DMS153 treated with DMSO at 0.1 percent for 48 hours (cell line): ENCODE results near the gene C16orf90.
"Not testable (repeated sequence)": the region's sequence is repeated elsewhere in the genome, so short reads cannot be mapped to it uniquely, and the experiment has no call there.

Source experiments
- DNase-seq: peaks from one replicate; lab custom pipeline; 2025; ENCODE audit not compliant: unreplicated experiment; lab: John Stamatoyannopoulos, UW

C16orf90 gene

DNA sequence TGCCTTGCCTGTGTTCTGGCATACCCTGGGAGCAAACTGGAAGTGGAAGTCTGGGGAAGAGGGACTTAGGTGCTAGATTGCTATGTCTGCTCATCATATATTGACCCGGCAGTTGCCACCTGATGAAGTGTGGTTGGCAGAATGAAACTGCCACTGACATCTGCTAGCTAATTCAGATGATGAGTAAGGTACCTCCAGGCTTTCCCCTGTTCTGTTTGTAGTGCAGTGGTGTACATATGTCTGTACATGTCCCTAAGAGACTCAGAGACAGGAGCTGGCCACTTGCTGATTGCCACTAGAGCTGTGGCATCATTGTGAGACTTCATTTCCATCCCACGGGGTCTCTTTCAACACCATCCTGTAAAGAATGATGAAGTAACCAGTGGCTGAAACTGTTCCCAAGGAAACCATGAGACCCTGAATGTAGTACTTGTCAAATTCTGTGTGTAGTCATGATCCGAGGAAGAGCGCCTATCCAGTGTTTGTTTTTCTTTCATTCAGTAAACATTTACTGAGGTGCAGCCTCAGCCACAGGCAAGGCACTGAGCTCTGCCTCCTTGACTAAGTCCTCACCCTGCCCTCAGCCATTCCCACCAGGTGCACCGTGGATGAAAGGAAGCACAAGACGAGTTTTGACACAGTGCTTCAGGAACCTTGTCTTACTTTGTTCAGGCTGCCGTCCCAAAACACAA lies 18.7 kb upstream of the C16orf90 start:
- no peak for DNase-seq

DNA sequence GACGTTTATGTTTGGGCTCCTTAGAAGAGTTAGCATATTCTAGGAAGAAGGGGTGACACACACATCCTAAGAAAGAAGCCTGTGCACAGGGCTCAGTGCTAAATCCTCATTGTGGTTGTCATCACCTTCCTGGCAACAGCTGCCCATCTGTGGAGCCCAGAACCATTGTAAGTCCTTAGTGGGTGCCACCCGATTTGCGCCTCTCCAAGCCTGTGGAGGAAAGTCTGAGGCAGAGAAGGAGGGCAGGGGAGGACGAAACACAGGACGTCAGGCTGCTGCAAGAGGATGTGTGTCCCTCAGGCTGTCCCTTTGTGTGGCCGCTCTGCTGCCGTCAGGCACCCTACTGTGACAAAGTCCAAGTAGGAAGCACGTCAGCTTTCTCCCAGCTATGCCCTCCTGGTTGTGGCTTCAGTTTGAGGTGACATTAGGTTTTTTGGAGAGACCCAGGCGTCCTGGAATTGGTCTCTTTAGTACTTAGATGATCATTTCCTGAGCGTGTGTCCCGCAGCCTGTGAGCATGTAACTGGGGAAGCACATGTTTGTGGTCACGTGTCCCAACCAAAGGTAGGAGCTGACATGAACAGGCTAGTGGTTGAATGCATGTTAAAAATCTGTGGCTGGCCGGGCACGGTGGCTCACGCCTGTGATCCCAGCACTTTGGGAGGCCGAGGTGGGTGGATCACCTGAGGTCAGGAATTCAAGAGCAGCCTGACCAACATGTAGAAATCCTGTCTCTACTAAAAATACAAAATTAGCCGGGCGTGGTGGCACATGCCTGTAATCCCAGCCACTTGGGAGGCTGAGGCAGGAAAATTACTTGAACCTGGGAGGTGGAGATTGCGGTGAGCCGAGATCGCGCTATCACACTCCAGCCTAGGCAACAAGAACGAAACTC lies 16.2 kb upstream of the C16orf90 start:
- no peak for DNase-seq

DNA sequence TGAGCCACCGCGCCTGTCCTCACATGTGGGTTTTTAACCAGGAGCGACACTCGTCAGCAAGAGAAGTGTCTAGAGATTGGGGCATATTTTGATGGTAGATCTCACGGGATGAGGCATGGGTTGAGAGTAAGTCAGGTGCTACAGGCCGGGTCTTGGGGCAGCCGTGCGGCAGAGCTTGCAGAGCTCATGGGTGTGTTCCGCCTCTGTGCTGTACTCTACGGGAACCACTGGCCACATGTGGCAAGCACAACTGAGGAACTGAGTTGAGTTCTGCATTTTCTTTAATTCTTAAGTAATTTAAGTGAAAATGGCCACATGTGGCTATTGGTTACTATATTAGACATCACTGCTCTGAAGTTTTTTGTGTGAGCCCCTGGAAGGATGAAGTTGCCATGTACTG lies 15.1 kb upstream of the C16orf90 start:
- DNase-seq: no peak

DNA sequence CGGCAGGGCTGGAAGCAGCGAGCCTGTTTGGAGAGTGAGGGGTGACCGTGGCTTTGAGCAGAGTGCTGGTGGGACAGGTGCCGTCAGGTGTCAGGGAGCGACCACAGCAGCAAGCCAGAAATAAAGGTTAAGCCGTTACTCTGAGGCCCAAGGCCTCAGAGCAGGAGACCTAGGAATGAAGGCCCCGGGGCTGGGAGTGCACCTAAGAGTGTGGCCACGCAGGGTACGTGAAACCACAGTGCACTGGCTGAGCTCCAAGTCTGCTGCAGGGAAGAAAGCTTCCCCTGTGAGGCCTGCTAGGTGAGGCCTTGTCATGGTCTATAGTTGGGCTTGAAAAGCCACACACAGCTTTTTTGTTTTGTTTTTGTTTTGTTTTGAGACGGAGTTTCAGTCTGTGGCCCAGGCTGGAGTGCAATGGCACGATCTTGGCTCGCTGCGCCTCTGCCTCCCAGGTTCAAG lies 14.2 kb upstream of the C16orf90 start:
- DNase-seq: no peak

DNA sequence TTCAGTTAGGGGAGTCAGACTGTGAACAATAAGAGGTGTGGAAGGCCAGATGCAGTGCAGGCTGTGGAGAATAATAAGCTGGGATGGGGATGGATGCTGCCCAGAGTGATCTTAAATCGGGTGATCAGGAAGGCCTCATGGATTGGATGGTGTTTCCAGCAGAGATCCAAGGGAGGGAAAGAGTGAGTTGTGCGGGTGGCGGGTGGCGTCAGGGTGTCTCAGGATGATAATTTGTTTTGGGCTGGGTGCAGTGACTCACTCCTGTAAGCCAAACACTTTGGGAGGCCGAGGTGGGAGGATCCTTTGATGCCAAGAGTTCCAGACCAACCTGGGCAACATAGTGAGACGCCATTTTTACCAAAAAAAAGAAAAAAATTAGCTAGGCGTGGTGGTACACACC lies 13.4 kb upstream of the C16orf90 start:
- no peak for DNase-seq

DNA sequence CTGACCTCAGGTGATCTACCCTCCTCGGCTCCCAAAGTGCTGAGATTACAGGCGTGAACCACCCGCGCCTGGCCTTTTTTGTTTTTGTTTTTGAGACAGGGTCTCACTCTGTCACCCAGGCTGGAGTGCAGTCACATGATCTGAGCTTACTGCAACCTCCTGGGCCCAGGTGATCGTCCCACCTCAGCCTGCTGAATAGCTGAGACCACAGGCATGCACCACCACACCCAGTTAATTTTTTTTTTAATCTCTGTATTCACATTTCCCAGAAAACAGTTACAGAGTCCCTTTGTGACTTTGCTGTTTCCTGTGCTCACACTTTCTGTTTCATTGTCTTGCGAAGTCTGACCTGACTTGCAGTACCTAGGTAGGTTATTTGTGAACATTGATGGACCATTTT lies 8.2 kb upstream of the C16orf90 start:
- no peak for DNase-seq

DNA sequence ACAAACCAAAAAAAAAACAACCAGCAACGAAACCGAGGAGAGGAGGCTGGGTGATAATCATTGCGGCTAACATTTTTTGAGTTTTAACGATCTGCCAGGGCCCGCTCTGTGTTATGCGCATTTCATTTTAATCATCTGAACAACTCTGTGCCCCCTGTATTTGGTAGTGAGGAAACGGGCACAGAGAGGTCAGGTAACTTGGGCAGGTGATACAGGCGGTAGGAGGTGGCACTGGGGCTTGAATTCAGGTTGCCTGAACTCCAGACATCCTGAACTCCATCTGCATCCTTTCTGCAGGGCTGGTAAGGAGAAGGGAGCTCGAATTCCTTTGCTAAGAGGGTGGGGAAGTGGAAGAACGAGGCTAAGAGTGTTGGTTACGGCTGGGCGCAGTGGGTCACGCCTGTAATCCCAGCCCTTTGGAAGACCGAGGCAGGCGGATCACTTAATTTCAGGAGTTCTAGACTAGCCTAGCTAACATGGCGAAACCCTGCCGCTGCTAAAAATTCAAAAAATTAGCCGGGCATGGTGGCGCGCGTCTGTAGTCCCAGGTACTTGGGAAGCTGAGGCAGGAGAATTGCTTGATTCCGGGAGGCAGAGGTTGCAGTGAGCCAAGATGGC lies 6.6 kb upstream of the C16orf90 start:
- no peak for DNase-seq

DNA sequence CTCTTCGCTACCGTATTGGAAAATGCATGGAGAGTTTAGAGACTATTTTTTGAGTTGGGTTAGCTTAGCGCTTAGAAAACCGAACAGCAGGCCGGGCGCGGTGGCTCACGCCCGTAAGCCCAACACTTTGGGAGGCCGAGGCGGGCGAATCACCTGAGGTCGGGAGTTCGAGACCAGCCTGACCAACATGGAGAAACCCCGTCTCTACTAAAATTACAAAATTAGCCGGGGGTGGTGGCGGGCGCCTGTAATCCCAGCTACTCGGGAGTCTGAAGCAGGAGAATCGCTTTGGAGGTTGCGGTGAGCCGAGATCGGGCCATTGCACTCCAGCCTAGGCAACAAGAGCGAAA lies 6.1 kb upstream of the C16orf90 start:
- not testable (repeated sequence) for DNase-seq

DNA sequence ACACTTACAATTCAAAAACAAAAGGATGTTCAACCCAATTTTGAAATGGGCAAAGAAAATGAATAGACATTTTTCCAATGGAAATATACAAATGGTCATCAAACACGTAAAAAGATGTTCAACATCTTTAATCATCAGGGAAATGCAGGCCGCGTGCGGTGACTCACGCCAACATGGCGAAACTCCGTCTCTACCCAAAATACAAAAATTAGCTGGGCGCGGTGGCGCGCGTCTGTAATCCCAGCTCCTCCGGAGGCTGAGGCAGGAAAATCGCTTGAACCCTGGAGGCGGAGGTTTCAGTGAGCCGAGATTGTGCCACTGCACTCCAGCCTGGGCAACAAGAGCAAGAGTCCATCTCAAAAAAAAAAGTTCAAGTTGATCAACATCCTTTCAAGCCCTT lies 3.7 kb upstream of the C16orf90 start:
- DNase-seq: no peak

DNA sequence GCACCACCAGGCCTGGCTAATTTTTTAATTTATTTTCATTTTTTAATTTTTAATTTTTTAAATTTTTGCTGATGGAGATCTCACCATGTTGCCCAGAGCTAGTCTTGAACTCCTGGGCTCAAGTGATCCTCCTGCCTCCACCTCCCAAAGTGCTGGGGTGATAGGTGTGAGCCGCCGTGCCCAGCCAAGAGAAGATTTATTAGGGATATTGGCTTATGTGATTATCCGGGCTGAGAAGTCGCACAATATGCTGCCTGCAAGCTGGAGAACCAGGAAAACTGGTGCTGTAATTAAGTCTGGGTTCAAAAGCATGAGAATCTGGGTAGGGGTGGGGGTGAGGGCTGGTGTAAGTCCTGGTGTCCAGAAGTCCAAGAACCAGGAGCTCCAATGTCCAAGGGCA lies 2.5 kb upstream of the C16orf90 start:
- no peak for DNase-seq

DNA sequence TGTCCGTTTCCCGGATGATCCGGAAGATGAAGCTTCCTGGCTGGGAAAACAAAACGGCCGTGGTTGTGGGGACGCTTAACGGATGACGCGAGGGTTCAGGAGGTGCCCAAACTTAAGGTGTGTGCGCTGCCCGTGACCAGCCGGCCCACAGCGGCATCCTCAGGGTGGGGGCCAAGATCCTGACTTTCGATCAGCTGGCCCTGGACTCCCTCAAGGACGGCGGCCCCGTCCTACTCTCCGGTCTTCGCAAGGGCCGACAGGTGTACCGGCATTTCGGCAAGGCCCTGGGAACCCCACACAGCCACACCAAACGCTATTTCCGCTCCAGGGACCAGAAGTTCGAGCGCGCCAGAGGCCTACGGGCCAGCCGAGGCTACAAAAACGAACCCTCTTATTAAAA lies 1.1 kb upstream of the C16orf90 start:
- DNase-seq: no peak

DNA sequence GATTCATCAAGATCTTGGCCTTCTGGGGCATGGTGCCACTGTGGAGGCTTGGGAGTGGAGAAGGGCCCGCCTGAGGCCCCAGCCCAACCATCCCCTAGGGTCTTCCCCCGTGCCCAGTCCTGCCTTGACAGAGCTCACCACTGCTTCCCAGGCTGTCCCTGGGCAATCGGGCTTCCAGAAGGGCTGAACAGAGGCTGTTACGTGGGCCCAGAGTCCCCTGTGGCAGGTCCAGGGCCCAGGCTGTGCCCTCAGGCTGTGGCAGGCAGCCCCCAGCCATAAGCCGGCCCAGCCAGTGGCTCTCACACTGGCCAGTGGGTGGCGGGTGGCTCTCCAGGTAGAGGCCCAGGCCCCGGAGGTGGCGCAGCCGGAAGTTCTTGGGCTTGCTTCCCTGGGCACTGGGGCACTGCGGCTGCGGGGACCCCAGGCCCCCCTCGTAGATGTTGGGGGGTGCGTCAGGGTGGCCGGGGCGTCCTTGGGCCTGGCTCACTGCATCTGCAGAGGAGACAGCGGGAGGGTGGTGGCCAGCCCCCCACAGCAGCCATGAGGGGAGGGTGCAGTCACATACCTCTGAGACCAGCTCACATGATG lies 809 bp downstream of the C16orf90 start:
- DNase-seq: no peak

DNA sequence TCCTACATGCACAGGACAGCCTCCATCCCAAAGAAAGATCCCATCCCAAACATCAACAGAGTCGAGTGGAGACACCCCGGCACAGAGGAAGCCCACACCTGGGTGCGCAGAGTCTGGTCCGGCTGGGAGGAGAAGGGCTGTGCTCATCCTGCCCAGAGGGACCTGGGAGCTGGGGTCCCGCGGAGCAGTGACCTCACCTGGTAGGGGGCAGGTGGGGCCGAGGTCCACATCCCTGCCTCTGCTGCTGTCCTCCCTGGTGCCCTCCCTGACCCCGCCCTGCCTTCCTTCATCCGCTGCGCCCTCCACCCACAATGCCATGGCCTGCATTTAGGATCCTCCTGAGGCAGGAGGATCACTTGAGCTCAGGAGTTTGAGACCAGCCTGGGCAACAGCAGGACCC lies 2.9 kb downstream of the C16orf90 start:
- no peak for DNase-seq

DNA sequence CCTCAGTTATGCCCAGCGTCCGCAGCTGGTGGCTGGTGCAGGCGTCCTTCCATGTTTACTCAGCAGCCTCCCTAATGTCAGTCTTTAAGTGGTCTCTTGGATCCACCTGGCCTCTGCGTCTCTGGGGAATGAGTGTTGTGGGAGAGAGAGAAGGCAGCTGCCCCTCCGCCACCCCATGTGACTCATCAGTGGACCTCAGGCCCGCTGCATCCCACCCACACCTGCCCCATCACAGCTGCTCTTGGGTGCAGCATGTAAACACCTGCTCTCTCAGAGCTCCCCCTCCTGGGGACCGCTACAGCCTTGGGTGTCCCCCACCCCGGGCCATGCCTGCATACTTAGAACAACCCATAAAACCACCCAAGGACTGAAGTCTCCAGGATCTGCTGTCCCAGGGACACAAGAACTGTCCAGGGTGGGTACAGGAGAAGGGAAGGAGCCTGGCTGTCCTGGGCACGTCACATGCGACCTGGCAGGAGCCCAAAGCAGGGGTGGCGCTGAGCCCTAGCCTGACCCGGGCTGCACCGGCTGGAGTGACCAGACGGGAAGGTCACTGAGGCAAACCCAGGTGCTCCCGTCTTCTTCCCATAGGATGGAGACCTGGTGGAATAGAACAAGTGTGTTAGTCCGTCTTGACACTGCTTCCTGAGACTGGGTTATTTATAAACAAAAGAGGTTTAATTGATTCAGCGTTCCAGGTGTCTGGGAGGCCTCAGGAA lies 4.2 kb downstream of the C16orf90 start:
- DNase-seq: no peak

DNA sequence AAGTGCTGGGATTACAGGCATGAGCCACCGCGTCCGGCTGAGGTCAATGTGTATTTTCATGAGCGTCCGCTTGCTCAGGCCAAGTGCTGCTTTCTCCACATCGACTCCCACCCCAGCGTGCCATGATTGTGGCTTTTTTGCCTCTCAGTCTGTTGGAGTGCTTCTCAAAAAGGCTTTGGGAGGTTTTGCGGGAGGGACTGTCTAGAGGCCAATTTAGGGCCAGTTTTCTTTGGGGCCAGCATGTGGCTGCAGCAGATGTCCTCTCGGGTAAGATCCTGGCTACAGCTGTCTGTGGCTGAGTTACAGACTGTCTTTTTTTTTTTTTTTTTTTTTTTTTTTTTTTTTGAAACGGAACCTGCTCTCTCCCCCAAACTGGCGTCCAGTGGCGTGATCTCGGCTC lies 6.5 kb downstream of the C16orf90 start:
- no peak for DNase-seq

DNA sequence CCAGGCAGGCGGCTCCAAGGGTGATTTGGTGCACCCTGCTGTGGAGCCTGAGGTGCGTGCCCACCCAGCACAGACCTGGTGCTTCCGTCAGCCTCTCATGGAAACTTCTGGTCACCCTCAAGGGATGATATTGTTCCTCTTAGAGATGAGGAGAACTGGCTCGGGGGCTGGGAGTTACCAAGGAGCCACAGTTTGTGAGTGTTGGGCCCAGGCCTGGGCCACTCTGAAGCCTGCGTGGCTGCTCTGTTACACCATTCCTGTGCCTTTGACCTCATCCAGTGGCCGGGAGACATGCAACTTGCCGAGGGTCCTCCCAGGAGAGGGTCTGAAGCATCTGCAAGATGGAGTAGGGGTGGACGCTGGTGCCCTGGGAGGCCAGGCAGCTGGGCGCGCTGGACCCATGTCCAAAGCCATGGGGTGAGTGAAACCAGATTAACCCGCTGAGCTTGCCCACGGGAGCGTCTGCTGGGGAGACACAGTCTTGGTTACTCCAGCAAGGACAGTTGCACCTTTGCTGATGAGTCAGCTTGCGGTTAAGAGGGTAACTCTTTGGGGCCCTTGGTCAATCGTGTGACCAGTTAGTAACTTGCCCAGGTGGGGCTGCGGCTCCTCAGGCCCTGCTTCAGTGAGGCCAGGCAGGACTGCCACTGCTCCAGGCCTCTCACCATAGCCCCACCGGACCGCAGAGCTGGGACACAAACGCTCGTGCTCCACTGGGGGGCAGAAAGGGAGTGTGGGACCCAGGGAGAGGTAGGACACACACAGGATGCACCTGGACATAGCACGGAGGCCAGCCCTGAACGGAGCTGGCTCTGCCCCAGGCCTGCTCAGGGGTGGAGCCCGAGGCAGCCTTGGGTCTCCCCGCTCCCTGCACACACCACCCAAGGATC lies 7.5 kb downstream of the C16orf90 start:
- no peak for DNase-seq

DNA sequence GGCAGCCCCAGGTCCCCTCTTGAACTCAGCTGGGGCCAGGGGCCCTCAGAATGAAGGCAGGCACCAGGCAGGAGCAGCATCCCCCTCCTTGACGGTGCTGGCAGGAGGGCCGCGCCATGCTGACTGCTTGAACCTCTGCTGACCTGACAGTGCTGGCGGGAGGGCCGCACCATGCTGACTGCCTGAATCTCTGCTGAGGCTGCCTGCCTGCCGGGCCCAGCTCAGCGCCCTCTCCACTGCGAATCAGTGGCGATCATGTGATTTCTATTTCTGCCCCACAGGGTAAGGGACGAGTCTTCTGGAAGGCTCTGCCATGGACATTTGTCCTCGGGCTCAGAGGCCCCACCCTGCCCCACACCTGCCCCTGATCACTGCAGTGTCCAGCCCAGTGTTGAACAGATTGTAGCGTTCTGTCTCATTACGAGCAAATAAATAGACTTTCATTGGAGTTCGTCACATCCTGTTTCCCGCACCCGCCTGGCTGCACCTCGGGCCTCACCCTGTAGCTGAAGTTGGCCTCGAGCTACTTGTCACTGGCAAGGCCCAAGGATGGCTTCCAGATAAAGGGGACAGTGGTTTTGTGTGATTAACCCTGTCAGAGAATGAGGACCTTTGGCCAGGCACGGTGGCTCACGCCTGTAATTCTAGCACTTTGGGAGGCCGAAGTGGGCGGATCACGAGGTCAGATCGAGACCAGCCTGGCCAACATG lies 8.6 kb downstream of the C16orf90 start:
- DNase-seq: no peak

DNA sequence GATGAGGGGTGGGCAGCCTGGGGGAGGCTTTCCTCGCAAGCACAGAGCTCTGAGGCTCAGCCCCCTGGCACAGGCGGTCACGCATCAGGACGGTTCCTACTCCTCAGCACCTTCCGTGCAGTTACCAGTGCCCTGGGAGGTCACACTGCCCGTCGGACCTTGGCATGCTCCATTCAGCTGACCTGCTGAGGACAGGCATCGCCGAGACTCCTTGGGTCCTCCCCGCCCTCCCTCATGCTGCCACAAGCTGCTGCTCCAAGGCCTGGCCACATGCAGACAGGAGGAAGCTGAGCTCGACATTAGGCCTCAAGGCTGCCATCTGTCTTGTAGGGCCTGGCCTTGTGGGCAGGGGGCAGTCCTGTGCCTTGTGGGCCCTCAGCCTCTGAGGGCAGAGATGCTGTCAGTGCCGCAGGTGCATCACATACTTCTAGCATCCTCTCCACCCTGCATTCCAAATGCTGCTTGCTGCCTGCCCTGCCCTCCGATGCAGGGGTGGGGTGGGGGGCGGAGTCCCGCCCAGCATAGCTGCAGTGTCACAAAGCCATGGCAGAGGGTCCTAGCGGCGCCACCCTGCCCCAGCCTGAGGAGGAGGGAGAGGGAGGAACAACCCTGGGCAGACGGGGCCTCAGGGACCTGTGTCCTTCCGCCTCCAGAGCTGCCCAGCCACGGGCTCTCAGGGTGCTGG lies 9.3 kb downstream of the C16orf90 start:
- DNase-seq: no peak
